ENCODE measurements around the gene PBX1.

DNA sequence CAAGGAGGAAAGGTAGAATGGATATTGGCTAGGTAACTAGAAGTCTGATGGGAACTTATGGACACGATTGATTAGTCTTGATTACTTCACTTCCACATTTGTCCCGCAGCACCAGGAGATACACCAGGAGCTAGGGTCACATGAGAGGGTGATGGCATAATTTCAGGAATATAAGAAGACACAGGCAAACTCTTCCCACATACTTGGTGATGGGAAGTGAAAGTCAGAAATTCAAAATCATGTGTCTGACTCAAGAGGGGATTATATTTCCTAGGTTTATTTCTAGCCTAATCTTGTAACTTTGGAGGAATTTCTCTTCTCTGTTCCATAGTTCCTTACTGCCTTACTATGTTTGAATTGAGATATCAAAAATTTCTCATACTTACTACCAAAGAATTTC, 185.0 kb downstream of the PBX1 start:
- TF ChIP-seq, protein P1, sequence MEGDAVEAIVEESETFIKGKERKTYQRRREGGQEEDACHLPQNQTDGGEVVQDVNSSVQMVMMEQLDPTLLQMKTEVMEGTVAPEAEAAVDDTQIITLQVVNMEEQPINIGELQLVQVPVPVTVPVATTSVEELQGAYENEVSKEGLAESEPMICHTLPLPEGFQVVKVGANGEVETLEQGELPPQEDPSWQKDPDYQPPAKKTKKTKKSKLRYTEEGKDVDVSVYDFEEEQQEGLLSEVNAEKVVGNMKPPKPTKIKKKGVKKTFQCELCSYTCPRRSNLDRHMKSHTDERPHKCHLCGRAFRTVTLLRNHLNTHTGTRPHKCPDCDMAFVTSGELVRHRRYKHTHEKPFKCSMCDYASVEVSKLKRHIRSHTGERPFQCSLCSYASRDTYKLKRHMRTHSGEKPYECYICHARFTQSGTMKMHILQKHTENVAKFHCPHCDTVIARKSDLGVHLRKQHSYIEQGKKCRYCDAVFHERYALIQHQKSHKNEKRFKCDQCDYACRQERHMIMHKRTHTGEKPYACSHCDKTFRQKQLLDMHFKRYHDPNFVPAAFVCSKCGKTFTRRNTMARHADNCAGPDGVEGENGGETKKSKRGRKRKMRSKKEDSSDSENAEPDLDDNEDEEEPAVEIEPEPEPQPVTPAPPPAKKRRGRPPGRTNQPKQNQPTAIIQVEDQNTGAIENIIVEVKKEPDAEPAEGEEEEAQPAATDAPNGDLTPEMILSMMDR (IDR thresholded peaks at IDR 0.05; ENCODE audit: low read length): no peak
- TF ChIP-seq EZH2 (optimal IDR thresholded peaks at IDR 0.05; ENCODE audit: low read depth, low read length) (no peak), EZH2phosphoT487 (IDR thresholded peaks at IDR 0.05; ENCODE audit: low read length) (no peak)
